NCI-H82 (cell line): Measurements from ENCODE around the gene DTYMK.

Source experiments
- DNase-seq: peaks from one replicate; lab custom pipeline; 2025; lab: John Stamatoyannopoulos, UW

The DTYMK gene

GRCh38 chr2:241706537-241706936 lies 19.9 kb upstream of the DTYMK start:
- DNase-seq: no peak

GRCh38 chr2:241703032-241703604 lies 16.5 kb upstream of the DTYMK start:
- peak; percentile 38 for DNase-seq

- DNase-seq: peak; percentile 89
These were observed 15.8 kb upstream of the DTYMK start for GRCh38 chr2:241702155-241703031.

GRCh38 chr2:241701399-241702154 lies 15.0 kb upstream of the DTYMK start, which contains the start of gene ING5:
ING5 (plus strand) TSS chr2:241702039; CDS start chr2:241702066, 27 bp downstream.
- DNase-seq: peak; percentile 98

- no peak for DNase-seq
These were observed 14.5 kb upstream of the DTYMK start for GRCh38 chr2:241701149-241701398.

- DNase-seq: no peak
These were observed 9.0 kb upstream of the DTYMK start for GRCh38 chr2:241695651-241696050.

- no peak for DNase-seq
These were observed 5.8 kb upstream of the DTYMK start for GRCh38 chr2:241692448-241692847.

GRCh38 chr2:241690202-241690717 lies 3.6 kb upstream of the DTYMK start:
- DNase-seq: no peak

GRCh38 chr2:241689306-241689705 lies 2.7 kb upstream of the DTYMK start:
- DNase-seq: peak; percentile 41

GRCh38 chr2:241686324-241686649 lies 328 bp downstream of the DTYMK start:
- DNase-seq: peak; percentile 48

GRCh38 chr2:241680827-241681599 lies 5.6 kb downstream of the DTYMK start:
- no peak for DNase-seq

- no peak for DNase-seq
These were observed 6.6 kb downstream of the DTYMK start for GRCh38 chr2:241680044-241680443.

- DNase-seq: no peak
These were observed 7.7 kb downstream of the DTYMK start for GRCh38 chr2:241678784-241679540.

- no peak for DNase-seq
These were observed 8.3 kb downstream of the DTYMK start for GRCh38 chr2:241678307-241678706.

- DNase-seq: no peak
These were observed 9.2 kb downstream of the DTYMK start for GRCh38 chr2:241677392-241677791.

- no peak for DNase-seq
These were observed 9.9 kb downstream of the DTYMK start for GRCh38 chr2:241676665-241677064.

- DNase-seq: peak; percentile 77
These were observed 10.7 kb downstream of the DTYMK start for GRCh38 chr2:241675885-241676284.

GRCh38 chr2:241673797-241674725 lies 12.6 kb downstream of the DTYMK start:
- DNase-seq: peak; percentile 37

GRCh38 chr2:241673189-241673663 lies 13.4 kb downstream of the DTYMK start:
- DNase-seq: no peak
